ENCODE measurements around the gene ETFA. TPM values are rescaled to one million over a fixed set of nuclear protein-coding genes. Genes with fewer than 3 reads are reported as not detected.

The ETFA gene
- total RNA-seq, 4 donors from 2014 or later = 179 to 261 (median 227) TPM

DNA sequence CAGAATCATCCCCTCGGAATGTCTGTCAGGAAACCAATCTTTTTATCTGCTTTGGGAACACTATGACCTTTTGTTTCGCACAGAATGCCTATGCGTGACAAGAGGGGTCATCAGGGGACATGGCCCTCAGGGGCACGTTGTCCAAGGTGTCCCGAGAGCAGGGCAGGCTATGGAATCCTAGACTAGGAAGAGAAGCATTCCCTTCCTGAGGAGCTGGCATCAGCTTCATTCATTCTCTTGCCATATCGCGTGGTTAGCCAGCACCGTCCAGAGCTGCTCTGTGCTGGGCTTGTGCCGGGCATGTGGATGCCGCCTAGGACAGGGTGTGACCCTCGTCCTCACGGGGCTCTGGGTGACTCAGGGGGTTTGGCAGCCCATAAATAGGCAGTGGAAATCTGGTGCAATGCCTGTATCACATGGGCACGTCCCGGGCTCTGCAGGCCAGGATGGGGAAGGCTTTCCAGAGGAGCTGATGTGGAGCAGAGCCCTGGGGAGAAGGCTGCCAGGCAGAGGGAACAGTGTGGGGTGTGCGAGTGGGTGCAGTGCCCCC lies 133.7 kb downstream of the ETFA start:
- Histone ChIP-seq H3K4me1 (peaks cover 52 to 62% of the 10 kb centered on the region in 2 donors), H3K9me3 (no peaks in the 10 kb centered on the region), H3K4me3 (peak overlapping the region; percentile 25 to 43 (median 36)), H3K36me3 (no peaks in the 10 kb centered on the region), H3K27me3 (no peaks in the 10 kb centered on the region), H3K27ac (peak overlapping the region; percentile 93 to 98 (median 96))
- TF ChIP-seq, protein P1, sequence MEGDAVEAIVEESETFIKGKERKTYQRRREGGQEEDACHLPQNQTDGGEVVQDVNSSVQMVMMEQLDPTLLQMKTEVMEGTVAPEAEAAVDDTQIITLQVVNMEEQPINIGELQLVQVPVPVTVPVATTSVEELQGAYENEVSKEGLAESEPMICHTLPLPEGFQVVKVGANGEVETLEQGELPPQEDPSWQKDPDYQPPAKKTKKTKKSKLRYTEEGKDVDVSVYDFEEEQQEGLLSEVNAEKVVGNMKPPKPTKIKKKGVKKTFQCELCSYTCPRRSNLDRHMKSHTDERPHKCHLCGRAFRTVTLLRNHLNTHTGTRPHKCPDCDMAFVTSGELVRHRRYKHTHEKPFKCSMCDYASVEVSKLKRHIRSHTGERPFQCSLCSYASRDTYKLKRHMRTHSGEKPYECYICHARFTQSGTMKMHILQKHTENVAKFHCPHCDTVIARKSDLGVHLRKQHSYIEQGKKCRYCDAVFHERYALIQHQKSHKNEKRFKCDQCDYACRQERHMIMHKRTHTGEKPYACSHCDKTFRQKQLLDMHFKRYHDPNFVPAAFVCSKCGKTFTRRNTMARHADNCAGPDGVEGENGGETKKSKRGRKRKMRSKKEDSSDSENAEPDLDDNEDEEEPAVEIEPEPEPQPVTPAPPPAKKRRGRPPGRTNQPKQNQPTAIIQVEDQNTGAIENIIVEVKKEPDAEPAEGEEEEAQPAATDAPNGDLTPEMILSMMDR (IDR thresholded peaks at IDR 0.05 in 4 of 5, conservative IDR thresholded peaks at IDR 0.05 in 1 of 5) = peak in 1 of 5 experiments; percentile 29
- peak; percentile 92 to 94 for TF ChIP-seq POLR2A (IDR thresholded peaks at IDR 0.05)
- intact Hi-C loops (cut with DNase I; ENCODE audit: low total_unique reads) (no loop called here), in situ Hi-C loops (cut with MboI; ENCODE audit: low sequenced_read_pairs in 4 of 4) (loop anchor here in 1 of 4 donors (25.0 kb wide), 1 partner anchor 160 kb away; the partner anchor contains the start of gene ISL2)
- DNase-seq = peak; percentile 97 to 99
- peak; percentile 60 to 64 for ATAC-seq

DNA sequence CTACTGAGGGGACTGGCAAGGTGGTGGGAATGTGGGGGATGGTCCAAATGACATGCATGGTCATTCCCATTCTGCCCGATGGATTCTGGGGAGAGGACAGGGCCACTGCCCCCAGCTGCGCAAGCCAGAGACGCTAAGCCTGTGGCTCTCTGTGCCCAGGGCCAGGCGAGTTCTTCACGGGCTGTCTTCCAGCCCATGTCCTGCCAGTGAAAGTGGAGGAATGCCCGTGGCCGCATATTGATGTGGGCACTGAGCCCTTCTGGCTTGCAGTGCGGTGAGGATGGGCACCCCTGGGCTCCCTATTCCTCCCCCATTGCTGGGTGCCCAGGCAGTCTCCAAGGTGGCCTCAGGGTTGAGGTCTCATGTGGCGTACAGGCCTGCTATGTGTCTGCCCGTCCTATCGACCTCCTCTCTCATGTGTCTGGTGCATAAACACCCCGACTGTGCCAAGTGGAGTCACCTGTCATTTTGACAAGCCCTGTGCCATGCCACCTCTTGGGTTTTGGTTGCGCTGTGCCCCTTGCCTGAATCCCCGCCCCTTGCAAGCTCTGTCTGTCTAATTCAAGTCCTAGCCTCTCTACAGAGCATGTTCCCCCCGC lies 134.7 kb downstream of the ETFA start:
- ATAC-seq (peak; percentile 54 to 62), DNase-seq (peak; percentile 94 to 97)
- H3K27ac ChIP-seq = peak overlapping the region; percentile 93 to 98 (median 96)
- intact Hi-C loops (cut with DNase I; ENCODE audit: low total_unique reads) = loop anchor here (1.0 kb wide), 1 partner anchor 13 kb away; no protein-coding TSS in a partner anchor
- H3K4me1 ChIP-seq = peaks cover 47 to 54% of the 10 kb centered on the region in 2 donors
- TF ChIP-seq, protein P1 (IDR thresholded peaks at IDR 0.05 in 4 of 5, conservative IDR thresholded peaks at IDR 0.05 in 1 of 5) = no peak
- TF ChIP-seq POLR2A (IDR thresholded peaks at IDR 0.05) = peak; percentile 38 to 65
- H3K36me3 ChIP-seq = no peaks in the 10 kb centered on the region
- H3K27me3 ChIP-seq = no peaks in the 10 kb centered on the region
- H3K9me3 ChIP-seq = no peaks in the 10 kb centered on the region
- H3K4me3 ChIP-seq = no peak overlapping the region
- in situ Hi-C loops (cut with MboI; ENCODE audit: low sequenced_read_pairs in 4 of 4) = loop anchor here in 1 of 4 donors (25.0 kb wide), 1 partner anchor 161 kb away; the partner anchor contains the start of gene ISL2

DNA sequence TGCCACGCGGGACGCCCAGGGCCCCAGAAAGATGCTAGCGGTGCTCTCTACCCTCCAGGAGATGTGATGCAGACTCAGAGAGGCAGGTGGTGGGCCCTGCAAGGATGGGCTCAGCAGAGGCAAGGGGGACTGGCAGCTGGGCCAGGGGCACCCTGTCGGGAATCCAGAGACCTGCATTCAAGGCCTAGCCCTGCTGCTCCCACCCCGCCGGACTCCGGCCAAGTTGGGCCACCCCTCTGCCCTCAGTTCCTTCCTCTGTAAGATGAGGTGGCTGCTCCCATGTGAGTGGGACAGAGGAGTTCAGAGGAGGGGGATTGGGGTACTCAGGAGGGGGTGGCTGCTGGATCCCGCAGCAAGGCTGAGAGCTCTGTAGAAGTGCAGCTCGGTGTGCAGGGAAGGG lies 135.2 kb downstream of the ETFA start:
- intact Hi-C loops (cut with DNase I; ENCODE audit: low total_unique reads) = loop anchor here (1.0 kb wide), 1 partner anchor 13 kb away; no protein-coding TSS in a partner anchor

DNA sequence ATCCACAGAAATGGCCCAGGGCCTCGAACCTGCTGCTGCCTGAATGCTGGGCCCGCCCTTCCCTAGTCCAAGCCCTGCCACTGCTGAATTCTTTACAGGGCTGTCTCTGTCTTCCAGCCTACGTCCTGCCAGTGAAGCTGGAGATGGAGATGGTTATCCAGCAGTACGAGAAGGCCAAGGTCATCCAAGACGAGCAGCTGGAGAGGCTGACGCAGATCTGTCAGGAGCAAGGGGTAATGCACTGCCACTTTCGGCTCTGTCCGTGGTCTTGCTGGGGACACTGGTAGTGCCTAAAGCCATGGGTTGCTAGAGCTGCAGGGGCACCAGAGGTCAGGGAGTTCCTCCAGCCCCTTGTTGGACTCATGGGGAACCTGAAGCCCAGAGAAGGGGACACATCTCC lies 135.8 kb downstream of the ETFA start:
- DNase-seq (peak in 1 of 2 donors; percentile 69), ATAC-seq (no peak)
- intact Hi-C loops (cut with DNase I; ENCODE audit: low total_unique reads) (no loop called here), in situ Hi-C loops (cut with MboI; ENCODE audit: low sequenced_read_pairs in 4 of 4) (loop anchor here in 1 of 4 donors (25.0 kb wide), 1 partner anchor 162 kb away; the partner anchor contains the start of gene ISL2)
- TF ChIP-seq, protein P1 (IDR thresholded peaks at IDR 0.05 in 4 of 5, conservative IDR thresholded peaks at IDR 0.05 in 1 of 5) = no peak
- no peak for TF ChIP-seq POLR2A (IDR thresholded peaks at IDR 0.05)
- Histone ChIP-seq H3K36me3 (no peaks in the 10 kb centered on the region), H3K4me1 (peaks cover 47 to 54% of the 10 kb centered on the region in 2 donors), H3K27me3 (no peaks in the 10 kb centered on the region), H3K9me3 (no peaks in the 10 kb centered on the region), H3K4me3 (no peak overlapping the region), H3K27ac (peak overlapping the region; percentile 93 to 98 (median 96))

More for the DNA sequence above, 135.2 kb downstream of the ETFA start:
- in situ Hi-C loops (cut with MboI; ENCODE audit: low sequenced_read_pairs in 4 of 4) = loop anchor here in 1 of 4 donors (25.0 kb wide), 1 partner anchor 161 kb away; the partner anchor contains the start of gene ISL2
- TF ChIP-seq, protein P1 (IDR thresholded peaks at IDR 0.05 in 4 of 5, conservative IDR thresholded peaks at IDR 0.05 in 1 of 5) = no peak
- no peak for TF ChIP-seq POLR2A (IDR thresholded peaks at IDR 0.05)
- Histone ChIP-seq H3K4me3 (no peak overlapping the region), H3K4me1 (peaks cover 47 to 54% of the 10 kb centered on the region in 2 donors), H3K27ac (peak overlapping the region; percentile 93 to 98 (median 96)), H3K36me3 (no peaks in the 10 kb centered on the region), H3K9me3 (no peaks in the 10 kb centered on the region), H3K27me3 (no peaks in the 10 kb centered on the region)
- DNase-seq = no peak
- no peak for ATAC-seq

All from gastrocnemius medialis (tissue), 4 donors.